Glutamatergic neuron (in vitro differentiated cells): ENCODE data around the gene C1orf56. TPM values are rescaled to one million over a fixed set of nuclear protein-coding genes. Genes with fewer than 3 reads are reported as not detected.
"Not testable (repeated sequence)": the region's sequence is repeated elsewhere in the genome, so short reads cannot be mapped to it uniquely, and the experiment has no call there.

Source experiments
- DNase-seq: peaks from one replicate; pipeline ENCODE4 v3.0.0; 2022
- H3K27ac Mint-ChIP-seq: one replicate; pipeline ENCODE4 v1.8.0; 2020; ENCODE audit warnings: mild to moderate bottlenecking, mixed read lengths, inconsistent platforms; ENCODE audit not compliant: unreplicated experiment
- H3K27me3 Mint-ChIP-seq: one replicate; pipeline ENCODE4 v1.8.0; 2020; ENCODE audit warnings: mild to moderate bottlenecking, moderate library complexity, mixed read lengths, inconsistent platforms; ENCODE audit not compliant: unreplicated experiment
- H3K36me3 Mint-ChIP-seq: one replicate; pipeline ENCODE4 v1.8.0; 2020; ENCODE audit warnings: mild to moderate bottlenecking, mixed read lengths, inconsistent platforms; ENCODE audit not compliant: unreplicated experiment
- H3K4me1 Mint-ChIP-seq: one replicate; pipeline ENCODE4 v1.8.0; 2020; ENCODE audit warnings: mild to moderate bottlenecking, low read depth, mixed read lengths, inconsistent platforms; ENCODE audit not compliant: unreplicated experiment
- H3K4me3 Mint-ChIP-seq: one replicate; pipeline ENCODE4 v1.8.0; 2020; ENCODE audit warnings: mild to moderate bottlenecking, mixed read lengths, inconsistent platforms; ENCODE audit not compliant: unreplicated experiment
- H3K9me3 Mint-ChIP-seq: one replicate; pipeline ENCODE4 v1.8.0; 2020; ENCODE audit warnings: mild to moderate bottlenecking, moderate library complexity, mixed read lengths, inconsistent platforms; ENCODE audit not compliant: unreplicated experiment
- CTCF ChIP-seq: fragments of 200-600 bp; sonication (generic); IDR thresholded peaks from one replicate; pipeline ENCODE4 v1.5.0; 2021; ENCODE audit not compliant: partially characterized antibody, unreplicated experiment
- total RNA-seq: library from RNA; stranded (reverse); fragmentation: NEBNext Ultra II Directional; extraction: Animal tissue kit (Norgen Biotek cat#: 25700); gene quantifications from one replicate; pipeline ENCODE4 v1.2.1, GENCODE V29; 2021; ENCODE audit not compliant: unreplicated experiment

The C1orf56 gene
- total RNA-seq, 1 donor from 2014 or later = 1.8 TPM

GRCh38 chr1:151067185-151067584, 19.6 kb downstream of the C1orf56 start:
- DNase-seq = no peak
- H3K27me3 Mint-ChIP-seq = peaks cover 30% of the 10 kb centered on the region
- H3K9me3 Mint-ChIP-seq = peaks cover 28% of the 10 kb centered on the region
- H3K27ac Mint-ChIP-seq = no peak overlapping the region
- peaks cover 35% of the 10 kb centered on the region for H3K4me1 Mint-ChIP-seq
- peak overlapping the region; percentile 53 for H3K4me3 Mint-ChIP-seq
- H3K36me3 Mint-ChIP-seq = peaks cover 18% of the 10 kb centered on the region
- TF ChIP-seq CTCF = no peak

- H3K27ac Mint-ChIP-seq = peak overlapping the region; percentile 77
- H3K27me3 Mint-ChIP-seq = peaks cover 24% of the 10 kb centered on the region
- H3K36me3 Mint-ChIP-seq = peaks cover 13% of the 10 kb centered on the region
- DNase-seq = no peak
- peaks cover 32% of the 10 kb centered on the region for H3K4me1 Mint-ChIP-seq
- peak overlapping the region; percentile 63 for H3K4me3 Mint-ChIP-seq
- peaks cover 18% of the 10 kb centered on the region for H3K9me3 Mint-ChIP-seq
- no peak for TF ChIP-seq CTCF
Observed at GRCh38 chr1:151069103-151069486, 21.5 kb downstream of the C1orf56 start.

GRCh38 chr1:151070474-151071276, 23.1 kb downstream of the C1orf56 start, which contains the start of gene GABPB2:
Gene GABPB2 (plus strand): TSS chr1:151070761. CDS start chr1:151088190, 17,429 bp downstream.
- Mint-ChIP-seq H3K4me3 (peak within 1 kb of the TSS; percentile 94), H3K27me3 (peaks cover 22% of the 10 kb centered on the region), H3K9me3 (peaks cover 15% of the 10 kb centered on the region), H3K36me3 (peaks cover under 1% of the 10 kb centered on the region), H3K4me1 (peaks cover 24% of the 10 kb centered on the region), H3K27ac (peak within 1 kb of the TSS; percentile 93)
- DNase-seq = peak; percentile 88
- peak; percentile 92 for TF ChIP-seq CTCF

- no peak for TF ChIP-seq CTCF
- Mint-ChIP-seq H3K27me3 (peaks cover 17% of the 10 kb centered on the region), H3K9me3 (peaks cover 17% of the 10 kb centered on the region), H3K27ac (peak overlapping the region; percentile 16), H3K4me1 (peaks cover 19% of the 10 kb centered on the region), H3K36me3 (no peaks in the 10 kb centered on the region), H3K4me3 (no peak overlapping the region)
- DNase-seq = no peak
Observed at GRCh38 chr1:151072224-151072623, 24.7 kb downstream of the C1orf56 start.

GRCh38 chr1:151085953-151086559, 38.5 kb downstream of the C1orf56 start:
- Mint-ChIP-seq H3K9me3 (no peaks in the 10 kb centered on the region), H3K27ac (no peak overlapping the region), H3K4me1 (no peaks in the 10 kb centered on the region), H3K36me3 (no peaks in the 10 kb centered on the region), H3K4me3 (no peak overlapping the region), H3K27me3 (no peaks in the 10 kb centered on the region)
- no peak for DNase-seq
- TF ChIP-seq CTCF = no peak

- H3K27ac Mint-ChIP-seq = peak overlapping the region; percentile 4
- H3K9me3 Mint-ChIP-seq, H3K27me3 Mint-ChIP-seq, H3K4me1 Mint-ChIP-seq, H3K36me3 Mint-ChIP-seq, H3K4me3 Mint-ChIP-seq, DNase-seq: not testable (repeated sequence)
Observed at GRCh38 chr1:151097426-151097825, 49.9 kb downstream of the C1orf56 start.
